Nucleus accumbens (tissue), 56 donors: ENCODE data around the gene SH3PXD2A.
"Not testable (repeated sequence)": the region's sequence is repeated elsewhere in the genome, so short reads cannot be mapped to it uniquely, and the experiment has no call there.

Experiments
- DNase-seq, 56 donors: peaks; one replicate each; lab custom pipeline; 2025; lab: John Stamatoyannopoulos, UW

Gene SH3PXD2A

DNA sequence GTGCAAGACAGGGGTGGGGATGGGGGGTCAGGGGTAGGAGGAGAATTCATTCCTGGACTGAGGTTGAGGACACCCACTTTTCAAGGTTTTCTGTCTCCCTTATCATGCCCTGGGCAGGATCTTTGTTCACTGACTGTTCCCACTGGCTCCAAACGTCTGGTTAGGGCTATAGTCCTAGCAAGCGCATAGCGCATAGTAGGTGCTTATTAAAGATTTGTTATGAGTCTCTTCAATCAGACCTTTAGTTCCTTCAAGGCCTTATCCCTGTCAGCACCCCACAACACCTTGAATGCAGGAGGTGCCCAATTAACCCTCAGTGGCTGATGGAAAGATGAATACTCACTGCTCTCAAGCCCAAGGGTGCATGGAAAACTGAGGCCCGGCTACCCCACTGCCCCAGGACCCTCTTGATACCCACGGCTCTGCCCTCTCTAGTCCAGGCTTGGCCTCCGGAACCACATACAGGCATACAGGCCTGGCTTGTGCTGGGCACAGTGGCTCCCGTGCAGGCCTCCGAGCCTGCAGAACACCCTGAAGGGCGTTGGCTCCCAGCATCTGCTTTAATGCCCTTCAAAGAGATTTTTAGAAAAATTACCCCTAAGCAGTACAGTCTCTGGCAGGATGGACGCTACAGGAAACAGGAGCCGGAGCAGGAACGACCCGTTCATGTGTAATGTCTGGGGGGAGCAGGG is 177.7 kb downstream of the SH3PXD2A start:
- no peak for DNase-seq

DNA sequence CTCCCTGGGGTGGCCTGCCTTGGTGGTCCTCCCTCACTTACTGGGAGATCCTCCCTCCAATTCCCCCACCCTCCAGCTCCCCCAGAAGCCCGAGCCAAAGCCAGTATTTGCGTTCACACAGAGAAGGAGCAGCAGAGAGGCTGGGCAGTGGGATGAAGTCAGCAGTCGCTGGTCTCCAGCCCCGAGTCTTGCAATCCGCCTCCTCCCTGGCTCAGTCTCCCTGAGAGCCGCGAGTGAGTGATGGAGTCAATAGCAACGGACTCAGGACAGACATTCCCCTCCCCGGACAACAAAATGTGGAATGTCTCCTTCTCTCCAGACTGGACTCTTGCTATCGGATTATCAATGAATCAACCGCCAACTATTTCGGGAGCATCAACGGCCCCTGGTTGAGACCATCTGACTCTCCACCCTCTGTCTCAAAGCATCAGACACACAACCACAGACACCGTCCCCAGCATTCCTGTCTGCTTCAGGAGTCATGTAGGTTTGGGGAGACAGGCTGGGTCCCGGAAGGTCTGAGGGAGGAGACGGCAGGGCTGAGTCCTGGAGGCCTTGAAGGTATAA is 178.4 kb downstream of the SH3PXD2A start:
- DNase-seq, result peak in 1 of 56 donors; percentile 24

DNA sequence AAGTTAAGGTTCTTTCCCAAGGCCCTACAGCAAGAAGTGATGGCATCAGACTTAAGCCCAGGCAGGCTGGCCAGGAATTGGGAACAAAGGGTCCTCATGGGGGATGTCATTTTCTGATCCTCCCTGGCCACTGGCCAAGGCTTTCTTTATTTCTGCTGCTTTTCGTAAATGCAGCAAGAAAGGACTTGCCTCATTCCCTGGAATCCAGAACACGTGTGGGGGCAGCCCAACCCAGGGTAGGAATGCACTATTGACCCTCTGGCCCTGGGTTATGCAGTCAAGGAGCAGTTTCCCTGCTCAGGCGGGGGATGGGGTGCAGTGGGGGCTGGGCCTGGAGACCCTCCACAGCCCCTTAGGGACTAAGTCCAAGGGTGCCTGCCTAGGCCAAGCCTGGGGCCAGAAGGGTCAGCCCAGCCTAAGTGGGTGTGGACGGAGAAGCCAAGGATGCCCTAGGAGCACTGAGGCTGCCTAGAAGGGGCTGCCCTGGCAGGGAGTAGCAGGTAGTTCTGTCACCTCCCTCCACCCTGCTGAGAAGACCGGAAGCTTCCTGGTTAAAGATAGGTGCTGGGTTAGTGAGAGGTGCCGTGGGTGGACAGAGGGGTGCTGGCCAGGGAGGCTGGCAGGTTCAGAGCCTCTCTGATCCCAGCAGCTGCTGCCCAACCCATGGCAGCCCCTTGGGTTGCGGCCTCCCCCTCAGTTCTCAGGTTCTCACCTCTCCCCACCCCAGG is 179.2 kb downstream of the SH3PXD2A start:
- no peak for DNase-seq

- no peak for DNase-seq
Measured at GRCh38 chr10:103673606-103674005, 181.8 kb downstream of the SH3PXD2A start.

DNA sequence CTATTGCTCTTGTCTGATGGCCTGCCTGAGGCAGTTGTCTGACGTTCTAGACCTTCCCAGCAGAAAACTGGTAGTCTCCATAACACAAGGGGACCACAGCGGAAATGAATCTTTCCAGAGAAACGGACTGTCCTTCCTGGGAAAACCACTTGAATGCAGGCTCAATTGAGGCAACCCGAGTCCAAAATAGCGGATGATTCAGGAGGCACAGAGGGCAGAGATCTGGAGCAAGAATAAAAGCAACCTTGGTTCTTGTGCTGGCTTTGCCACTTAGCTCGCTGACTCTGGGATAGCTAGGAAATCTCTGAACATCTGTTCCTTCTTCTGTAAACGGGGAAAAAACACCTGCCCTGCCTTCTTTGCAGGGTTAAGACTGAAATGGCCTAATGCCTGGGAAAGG is 183.0 kb downstream of the SH3PXD2A start:
- no peak for DNase-seq

- no peak for DNase-seq
Measured at GRCh38 chr10:103671126-103671895, 184.1 kb downstream of the SH3PXD2A start.

DNA sequence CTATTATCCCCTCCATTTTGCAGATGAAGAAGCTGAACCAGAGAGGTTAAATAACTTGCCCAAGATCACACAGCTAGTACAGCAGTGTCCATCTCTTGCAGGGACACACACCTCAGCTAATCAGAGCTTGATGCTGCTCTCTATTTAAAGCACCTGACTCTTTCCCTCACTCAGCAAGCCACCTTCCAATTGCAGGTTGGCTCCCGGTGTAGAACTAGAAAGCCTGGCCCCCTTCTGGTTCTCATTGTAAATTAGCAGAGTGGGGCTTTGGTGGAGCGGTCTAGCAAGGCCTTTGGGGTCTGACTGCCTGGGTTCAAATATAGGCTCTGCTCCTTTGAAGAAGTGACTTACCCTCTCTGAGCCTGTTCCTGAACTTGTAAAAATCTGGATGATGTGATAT is 185.4 kb downstream of the SH3PXD2A start:
- DNase-seq, result no peak

DNA sequence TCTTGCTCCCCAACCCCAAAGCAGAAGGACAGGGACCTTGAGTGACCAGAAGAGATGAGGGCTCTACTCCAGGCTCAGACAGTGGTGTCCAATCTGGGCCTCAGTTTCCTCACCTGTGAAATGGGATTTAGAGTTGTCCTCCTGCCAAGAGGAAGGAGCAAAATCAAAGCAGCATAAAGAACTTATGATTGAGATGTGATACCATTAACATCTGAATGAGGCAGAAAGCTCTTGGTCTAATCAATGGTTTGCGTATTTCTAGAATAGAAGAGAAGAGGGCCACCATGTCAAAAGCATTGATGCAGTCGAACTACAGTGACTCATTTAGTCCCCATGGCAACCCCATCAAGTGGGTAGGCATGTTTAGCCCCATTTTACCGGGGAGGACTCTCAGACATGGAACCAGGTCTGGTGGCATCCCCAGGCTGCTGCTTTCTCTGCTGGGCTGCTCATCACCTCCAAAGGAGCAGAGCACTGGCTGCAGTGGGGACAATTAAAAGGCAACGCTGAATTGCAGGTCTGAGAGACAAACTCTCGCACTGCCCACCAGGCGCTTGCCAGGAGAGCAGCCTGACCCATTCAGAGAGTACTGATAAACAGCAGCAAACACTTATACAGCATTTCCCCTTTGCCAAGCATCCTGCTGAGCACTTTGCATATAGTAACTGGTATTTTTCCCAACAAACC is 186.0 kb downstream of the SH3PXD2A start:
- DNase-seq, result peak in 10 of 56 donors; percentile 7 to 52 (median 22)

DNA sequence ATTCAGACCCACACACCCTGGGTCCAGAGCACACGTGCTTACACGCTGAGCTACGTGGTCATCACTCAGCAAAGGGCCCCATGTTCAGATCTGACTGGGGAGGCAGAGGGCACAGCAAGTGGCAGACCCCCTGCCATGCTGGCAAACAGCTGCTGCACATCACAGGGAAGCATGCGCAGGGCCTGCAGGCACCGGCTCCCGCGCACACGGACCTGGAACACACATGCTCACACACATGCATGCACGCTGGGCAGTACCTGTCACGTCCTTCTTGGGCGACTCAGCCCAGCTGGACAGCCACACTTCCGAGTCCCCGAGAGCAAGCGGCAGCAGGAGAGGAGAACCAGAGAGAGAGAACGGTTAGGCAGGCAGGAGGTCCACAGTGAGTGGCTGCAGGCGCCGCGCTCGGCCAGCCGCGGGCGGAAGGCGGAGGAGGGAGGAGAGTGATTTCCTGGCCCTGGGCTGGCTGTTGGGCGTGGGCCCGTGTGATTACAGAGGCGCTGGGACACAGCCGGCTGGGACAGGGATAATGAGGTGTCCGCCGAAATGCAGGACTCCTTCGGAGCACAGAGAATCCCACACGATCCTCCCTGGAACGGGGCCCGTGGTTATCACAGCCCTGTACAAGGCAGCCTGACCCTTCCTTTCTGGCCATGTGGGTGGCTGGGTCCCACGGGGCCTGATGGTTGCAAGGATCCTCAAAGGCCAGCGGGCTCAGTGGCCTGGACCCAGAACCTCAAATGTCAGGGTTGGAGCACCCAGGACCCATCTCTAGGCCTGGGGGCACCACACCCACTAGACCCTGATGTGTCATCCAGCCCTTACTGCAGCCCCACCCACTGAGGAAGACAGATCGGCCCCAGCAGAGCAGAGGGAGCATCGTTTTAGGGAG is 186.8 kb downstream of the SH3PXD2A start:
- DNase-seq, result peak in 6 of 56 donors; percentile 4 to 46 (median 24)

DNA sequence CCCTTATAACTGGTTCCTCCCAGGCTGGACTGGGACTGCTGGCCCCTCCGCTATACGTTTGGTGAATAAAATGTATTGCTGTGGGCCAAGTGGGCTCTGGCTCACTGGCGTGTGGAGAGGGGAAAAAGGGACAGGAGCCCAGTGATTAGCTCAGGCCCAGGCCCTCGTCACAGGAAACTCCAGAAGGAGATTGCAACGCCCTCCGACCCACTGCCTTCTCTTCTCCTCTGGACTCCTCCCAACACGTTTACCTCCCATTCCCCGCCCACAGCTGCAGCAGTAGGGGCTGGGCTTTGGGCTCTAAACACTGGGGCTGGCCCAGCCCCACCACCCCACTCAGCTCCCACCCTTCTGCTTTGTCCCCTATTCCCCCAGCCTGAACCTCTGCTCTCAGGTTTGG is 188.0 kb downstream of the SH3PXD2A start:
- no peak for DNase-seq

DNA sequence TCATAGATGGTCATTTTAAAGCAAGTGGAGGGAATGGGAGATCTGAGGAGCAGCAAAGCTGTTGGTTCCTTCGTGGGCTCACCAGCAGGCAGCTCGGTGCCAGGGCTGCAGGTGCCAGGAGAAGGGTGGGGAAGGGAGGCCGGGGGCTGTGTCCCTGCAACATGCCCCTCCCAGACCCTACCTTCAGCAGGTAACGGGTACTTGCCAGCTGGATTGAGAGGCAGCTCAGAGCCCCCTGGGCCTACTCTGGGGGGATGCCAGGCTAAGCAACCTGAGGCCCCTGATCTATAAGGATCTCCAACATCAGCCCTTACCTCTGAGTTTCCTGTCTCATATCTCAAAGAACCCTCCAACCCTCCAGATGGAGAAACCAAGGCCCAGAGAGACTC is 188.6 kb downstream of the SH3PXD2A start:
- no peak for DNase-seq

GRCh38 chr10:103666087-103666761 is 189.2 kb downstream of the SH3PXD2A start:
- peak in 10 of 56 donors; percentile 2 to 54 (median 13) for DNase-seq

DNA sequence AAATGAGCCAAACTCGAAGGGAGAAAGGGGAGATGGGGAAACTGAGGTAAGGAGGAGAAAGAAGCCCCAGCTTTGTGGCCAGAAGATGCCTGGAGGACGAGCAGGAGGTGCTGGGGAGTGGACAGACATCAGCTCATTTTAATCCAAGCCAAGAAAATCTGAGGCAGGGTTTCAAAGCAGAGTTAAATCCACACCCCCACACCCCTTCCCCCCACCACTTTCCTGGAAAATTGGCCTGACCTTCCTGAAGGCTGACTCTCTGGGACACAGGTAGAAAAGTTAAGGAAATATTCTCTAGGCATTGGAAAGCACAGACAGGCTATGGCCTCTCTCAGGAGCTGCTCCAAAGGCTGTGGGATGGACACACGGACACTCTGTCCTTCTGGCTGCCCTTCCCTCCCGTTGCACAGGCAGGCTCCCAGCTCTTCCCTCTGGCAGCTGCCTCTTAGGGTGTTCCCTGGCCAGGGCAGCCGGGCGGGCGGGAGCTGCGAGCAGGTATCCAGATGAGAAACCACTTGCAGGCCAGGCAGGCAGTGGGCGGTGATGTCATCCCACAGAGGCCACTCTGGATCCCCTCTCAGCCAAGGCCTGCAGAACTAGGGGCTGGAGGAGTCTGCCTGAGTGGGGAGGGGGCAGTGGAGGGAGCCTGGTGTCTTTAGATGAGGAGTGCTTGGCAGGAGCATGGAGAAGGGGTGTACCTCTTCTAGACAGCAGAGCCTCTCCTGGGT is 190.1 kb downstream of the SH3PXD2A start:
- DNase-seq, result no peak

DNA sequence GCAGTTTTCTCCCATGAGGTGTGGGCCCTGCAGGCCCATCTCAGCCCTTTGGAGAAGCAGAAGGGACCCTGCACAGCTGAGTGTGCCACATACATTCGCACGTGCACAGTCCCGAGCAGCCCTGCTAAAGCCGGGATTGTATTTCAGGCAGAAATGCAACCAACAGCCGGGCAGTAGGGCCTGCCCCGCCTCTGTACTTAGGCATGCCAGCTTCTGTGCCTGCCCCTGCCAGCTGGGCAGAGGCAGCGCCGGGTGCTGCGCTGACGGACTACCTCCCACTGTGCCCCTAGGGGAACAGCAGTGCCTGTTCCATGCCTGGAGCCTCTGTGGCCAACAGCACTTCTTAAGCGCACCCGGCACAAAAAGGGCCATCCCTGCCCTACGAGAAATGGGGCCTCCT is 191.6 kb downstream of the SH3PXD2A start:
- DNase-seq, result peak in 52 of 56 donors; percentile 12 to 85 (median 68)

DNA sequence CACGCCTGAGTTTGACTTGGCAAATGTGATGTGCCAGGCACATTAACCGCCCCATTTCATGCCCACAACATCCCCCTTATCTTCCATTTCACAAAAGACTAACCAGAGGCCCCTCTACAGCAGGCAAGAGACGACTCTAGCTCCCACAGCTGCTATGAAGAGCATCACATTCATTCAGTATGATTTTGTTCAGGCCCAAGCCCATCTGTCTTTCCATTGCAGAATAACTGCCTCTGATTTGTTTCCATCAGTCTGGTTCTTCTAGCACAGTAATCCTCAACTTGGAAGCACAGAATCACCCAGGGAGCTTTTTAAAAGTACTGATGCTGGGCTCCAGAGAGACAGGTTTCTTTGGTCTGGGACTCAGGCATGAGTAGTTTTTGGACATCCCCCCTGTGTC is 192.1 kb downstream of the SH3PXD2A start:
- no peak for DNase-seq

DNA sequence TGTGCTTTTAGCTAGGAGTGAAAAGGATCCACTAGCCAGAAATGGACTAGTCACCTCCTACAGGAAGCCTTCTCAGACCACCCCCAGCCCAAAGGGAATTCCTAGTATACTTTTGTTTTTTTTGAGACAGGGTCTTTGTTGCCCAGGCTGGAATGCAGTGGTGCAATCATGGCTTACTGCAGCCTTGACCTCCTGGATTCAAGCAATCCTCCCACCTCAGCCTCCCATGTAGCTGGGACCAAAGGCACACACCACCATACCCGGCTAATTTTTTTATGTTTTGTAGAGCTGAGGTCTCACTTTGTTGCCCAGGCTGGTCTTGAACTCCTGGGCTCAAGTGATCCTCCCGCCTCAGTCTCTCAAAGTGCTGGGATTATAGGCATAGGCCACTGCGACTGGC is 192.7 kb downstream of the SH3PXD2A start:
- not testable (repeated sequence) for DNase-seq

GRCh38 chr10:103661198-103661950 is 194.0 kb downstream of the SH3PXD2A start:
- DNase-seq, result peak in 13 of 56 donors; percentile 8 to 46 (median 23)
